OCI-LY1 (cell line): ENCODE data around the gene CCDC116.

Experiments
- H2AFZ ChIP-seq: fragments of 200-600 bp; sonication (generic), shearing (Covaris generic); 2 replicates; pipeline ENCODE4 v1.6.0; 2014; ENCODE audit warnings: antibody characterized with exemption, mild to moderate bottlenecking, low read length
- H3F3A ChIP-seq: fragments of 200-600 bp; sonication (generic), shearing (Covaris generic); 2 replicates; pipeline ENCODE4 v1.6.0; 2014; ENCODE audit warnings: mild to moderate bottlenecking, antibody characterized with exemption, low read length, moderate library complexity; ENCODE audit not compliant: insufficient read depth
- H3K27ac ChIP-seq: fragments of 200-600 bp; sonication (generic); 2 replicates; pipeline ENCODE4 v1.5.1; 2014; ENCODE audit warnings: low read length, mixed run types, mild to moderate bottlenecking, low read depth; ENCODE audit not compliant: poor library complexity, severe bottlenecking
- H3K27me3 ChIP-seq: fragments of 200-600 bp; sonication (generic); 2 replicates; pipeline ENCODE4 v1.6.0; 2014; ENCODE audit warnings: antibody characterized with exemption, mild to moderate bottlenecking, low read length, moderate library complexity; ENCODE audit not compliant: insufficient read depth
- H3K36me3 ChIP-seq: fragments of 200-600 bp; sonication (generic); 2 replicates; pipeline ENCODE4 v1.6.1; 2014; ENCODE audit warnings: mild to moderate bottlenecking, antibody characterized with exemption, low read length, moderate library complexity, mixed read lengths; ENCODE audit not compliant: insufficient read depth
- H3K4me1 ChIP-seq: fragments of 200-600 bp; sonication (generic); 2 replicates; pipeline ENCODE4 v1.5.1; 2014; ENCODE audit warnings: mild to moderate bottlenecking, low read length, moderate library complexity; ENCODE audit not compliant: insufficient read depth, severe bottlenecking
- H3K4me2 ChIP-seq: fragments of 200-600 bp; sonication (generic), shearing (Covaris generic); 2 replicates; pipeline ENCODE4 v1.6.1; 2014; ENCODE audit warnings: low read length
- H3K4me3 ChIP-seq: fragments of 200-600 bp; sonication (generic); 2 replicates; pipeline ENCODE4 v1.5.1; 2014; ENCODE audit warnings: low read length, low read depth, mild to moderate bottlenecking, mixed read lengths; ENCODE audit not compliant: poor library complexity, severe bottlenecking
- H3K79me2 ChIP-seq: fragments of 200-600 bp; shearing (Covaris generic); 2 replicates; pipeline ENCODE4 v1.6.1; 2016; ENCODE audit warnings: mixed run types, low read length, mixed read lengths; ENCODE audit not compliant: insufficient read depth
- H3K9ac ChIP-seq: fragments of 200-600 bp; sonication (generic), shearing (Covaris generic); 2 replicates; pipeline ENCODE4 v1.6.1; 2014; ENCODE audit warnings: mild to moderate bottlenecking, low read length, mixed read lengths
- H3K9me2 ChIP-seq: fragments of 200-600 bp; sonication (generic), shearing (Covaris generic); 2 replicates; pipeline ENCODE4 v1.6.1; 2014; ENCODE audit warnings: low read depth, mild to moderate bottlenecking, low read length, mixed read lengths
- H3K9me3 ChIP-seq: fragments of 200-600 bp; shearing (Covaris generic); 2 replicates; pipeline ENCODE4 v1.6.1; 2014; ENCODE audit warnings: low read length, mixed read lengths
- H4K20me1 ChIP-seq: fragments of 200-600 bp; sonication (generic), shearing (Covaris generic); 2 replicates; pipeline ENCODE4 v1.6.0; 2016; ENCODE audit warnings: mild to moderate bottlenecking, low read length; ENCODE audit not compliant: insufficient read depth
- CTCF ChIP-seq: fragments of 200-600 bp; sonication (generic), shearing (Covaris generic); IDR thresholded peaks from 2 replicates; pipeline ENCODE4 v1.5.1; 2017; ENCODE audit warnings: mild to moderate bottlenecking, antibody characterized with exemption, low read length, moderate library complexity, mixed read lengths
- EZH2 ChIP-seq: fragments of 200-600 bp; sonication (generic), shearing (Covaris generic); IDR thresholded peaks from 2 replicates; pipeline ENCODE4 v1.8.0; 2017; ENCODE audit warnings: borderline replicate concordance, mixed run types, mild to moderate bottlenecking, antibody characterized with exemption, low read length, moderate library complexity, mixed read lengths

CCDC116 gene

DNA sequence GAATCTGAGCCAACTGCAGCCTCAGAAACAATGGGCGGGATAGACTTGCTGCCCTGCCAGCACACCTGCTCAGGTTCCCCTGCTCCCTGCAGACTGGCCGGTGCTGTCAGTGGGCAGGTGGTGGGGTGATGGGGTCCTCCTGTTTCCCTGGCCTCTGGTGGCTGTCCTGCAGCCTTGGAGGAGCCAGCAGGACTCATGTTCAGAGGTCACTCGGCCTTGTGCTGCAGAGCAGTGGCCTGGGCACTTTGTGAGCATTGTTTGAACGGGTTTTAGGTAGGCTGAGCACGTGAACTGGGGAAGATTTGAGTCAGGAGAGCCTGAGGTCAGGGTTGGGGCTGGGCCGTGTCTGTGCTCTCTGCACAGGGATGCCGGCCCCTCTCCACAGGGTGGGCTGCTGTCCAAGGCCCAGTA lies 50.8 kb downstream of the CCDC116 start:
- no peaks in the 10 kb centered on the region for H3K9me3 ChIP-seq
- H3K27me3 ChIP-seq, result no peaks in the 10 kb centered on the region
- no peaks in the 10 kb centered on the region for H3K9me2 ChIP-seq
- no peaks in the 10 kb centered on the region for H4K20me1 ChIP-seq
- TF ChIP-seq CTCF (no peak), EZH2 (no peak)
- H2AFZ ChIP-seq, result no peak overlapping the region
- H3K9ac ChIP-seq, result no peak overlapping the region
- no peak overlapping the region for H3K4me3 ChIP-seq
- H3F3A ChIP-seq, result no peaks in the 10 kb centered on the region
- no peaks in the 10 kb centered on the region for H3K79me2 ChIP-seq
- H3K4me2 ChIP-seq, result no peak overlapping the region
- H3K4me1 ChIP-seq, result peaks cover 13% of the 10 kb centered on the region
- peaks cover 53% of the 10 kb centered on the region for H3K36me3 ChIP-seq
- peak overlapping the region; percentile 40 for H3K27ac ChIP-seq

DNA sequence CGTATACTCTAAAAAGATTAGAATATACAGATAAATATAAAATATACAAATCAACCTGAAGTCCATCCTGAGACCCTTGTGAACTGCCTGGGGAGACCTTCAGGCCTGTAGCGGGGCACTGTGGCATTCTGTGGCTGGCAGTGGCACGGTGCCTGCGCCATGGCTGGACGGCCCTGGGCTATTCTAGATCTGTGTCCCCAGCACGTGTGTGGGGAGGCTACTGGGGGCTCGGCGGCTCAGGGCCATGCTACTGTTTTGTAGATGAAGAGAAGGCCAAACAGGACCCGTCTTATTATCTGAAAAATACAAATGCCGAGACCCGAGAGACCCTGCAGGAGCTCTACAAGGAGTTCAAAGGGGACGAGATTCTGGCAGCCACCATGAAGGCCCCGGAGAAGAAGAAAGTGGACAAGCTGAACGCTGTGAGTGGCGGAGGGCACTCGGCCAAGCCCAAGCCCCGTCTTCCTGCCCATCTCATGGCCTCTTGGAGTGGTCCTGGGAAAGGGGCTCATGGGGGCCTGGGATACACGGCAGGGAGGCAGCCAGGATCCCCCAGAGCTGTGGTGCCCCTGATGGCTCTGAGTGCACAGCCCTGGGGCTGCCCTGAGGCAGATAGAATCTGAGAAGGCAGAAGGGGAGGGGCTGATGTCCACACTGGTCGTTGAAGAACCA lies 52.1 kb downstream of the CCDC116 start:
- no peak for TF ChIP-seq CTCF
- no peak for TF ChIP-seq EZH2

DNA sequence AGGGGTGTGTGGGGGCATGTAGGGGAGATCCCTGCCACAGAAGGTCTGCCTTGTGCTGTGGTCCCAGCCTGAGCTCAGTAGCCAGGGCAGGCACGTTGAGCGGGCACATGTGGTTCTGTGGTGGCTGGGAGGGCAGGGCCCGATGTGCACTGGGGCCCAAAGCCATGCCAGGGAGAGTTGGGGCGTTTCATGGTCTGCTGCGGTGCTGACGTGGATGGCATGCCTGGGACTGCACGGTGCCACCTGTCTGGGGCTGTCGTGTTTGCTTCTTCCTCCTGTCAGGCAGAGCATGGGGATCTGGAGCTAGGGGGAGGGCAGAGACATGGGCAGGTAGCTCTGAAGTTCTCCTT lies 52.6 kb downstream of the CCDC116 start:
- no peak overlapping the region for H3K27ac ChIP-seq
- no peaks in the 10 kb centered on the region for H3K27me3 ChIP-seq
- no peak overlapping the region for H3K4me3 ChIP-seq
- TF ChIP-seq EZH2 (no peak), CTCF (no peak)
- no peak overlapping the region for H3K4me2 ChIP-seq
- no peaks in the 10 kb centered on the region for H4K20me1 ChIP-seq
- no peaks in the 10 kb centered on the region for H3F3A ChIP-seq
- peaks cover 57% of the 10 kb centered on the region for H3K36me3 ChIP-seq
- H3K4me1 ChIP-seq, result peaks cover 26% of the 10 kb centered on the region
- H3K9me3 ChIP-seq, result no peaks in the 10 kb centered on the region
- no peaks in the 10 kb centered on the region for H3K79me2 ChIP-seq
- no peaks in the 10 kb centered on the region for H3K9me2 ChIP-seq
- H3K9ac ChIP-seq, result no peak overlapping the region
- no peak overlapping the region for H2AFZ ChIP-seq

More for the DNA sequence above, 52.1 kb downstream of the CCDC116 start:
- H3K9me3 ChIP-seq, result no peaks in the 10 kb centered on the region
- no peak overlapping the region for H3K9ac ChIP-seq
- H2AFZ ChIP-seq, result no peak overlapping the region
- no peak overlapping the region for H3K27ac ChIP-seq
- no peaks in the 10 kb centered on the region for H4K20me1 ChIP-seq
- no peaks in the 10 kb centered on the region for H3F3A ChIP-seq
- H3K36me3 ChIP-seq, result peaks cover 53% of the 10 kb centered on the region
- no peak overlapping the region for H3K4me2 ChIP-seq
- peaks cover 21% of the 10 kb centered on the region for H3K4me1 ChIP-seq
- H3K4me3 ChIP-seq, result no peak overlapping the region
- H3K79me2 ChIP-seq, result no peaks in the 10 kb centered on the region
- H3K27me3 ChIP-seq, result no peaks in the 10 kb centered on the region
- H3K9me2 ChIP-seq, result no peaks in the 10 kb centered on the region
